Erythroblast (primary cell): ENCODE measurements around the gene OR9Q2.

Source experiments
- GATA1 ChIP-seq: IDR thresholded peaks from 2 replicates; pipeline ENCODE4 v1.6.1; 2011; ENCODE audit warnings: low read depth, mild to moderate bottlenecking, control low read depth, low read length, moderate library complexity
- POLR2A ChIP-seq: IDR thresholded peaks from 2 replicates; pipeline ENCODE4 v1.6.1; 2011; ENCODE audit warnings: mild to moderate bottlenecking, low read length

- TF ChIP-seq POLR2A: no peak
- no peak for TF ChIP-seq GATA1
Measured at GRCh38 chr11:58179648-58180047, 9.2 kb upstream of the OR9Q2 start.
